ENCODE results near the gene HYKK. TPM values are rescaled to one million over a fixed set of nuclear protein-coding genes. Genes with fewer than 3 reads are reported as not detected.

HYKK gene
- total and polyA plus RNA-seq, 2 of the 8 experiments (the other 6 are each of a cell fraction or from before 2014, with no cell fraction given): 2.0 to 3.7 TPM

DNA sequence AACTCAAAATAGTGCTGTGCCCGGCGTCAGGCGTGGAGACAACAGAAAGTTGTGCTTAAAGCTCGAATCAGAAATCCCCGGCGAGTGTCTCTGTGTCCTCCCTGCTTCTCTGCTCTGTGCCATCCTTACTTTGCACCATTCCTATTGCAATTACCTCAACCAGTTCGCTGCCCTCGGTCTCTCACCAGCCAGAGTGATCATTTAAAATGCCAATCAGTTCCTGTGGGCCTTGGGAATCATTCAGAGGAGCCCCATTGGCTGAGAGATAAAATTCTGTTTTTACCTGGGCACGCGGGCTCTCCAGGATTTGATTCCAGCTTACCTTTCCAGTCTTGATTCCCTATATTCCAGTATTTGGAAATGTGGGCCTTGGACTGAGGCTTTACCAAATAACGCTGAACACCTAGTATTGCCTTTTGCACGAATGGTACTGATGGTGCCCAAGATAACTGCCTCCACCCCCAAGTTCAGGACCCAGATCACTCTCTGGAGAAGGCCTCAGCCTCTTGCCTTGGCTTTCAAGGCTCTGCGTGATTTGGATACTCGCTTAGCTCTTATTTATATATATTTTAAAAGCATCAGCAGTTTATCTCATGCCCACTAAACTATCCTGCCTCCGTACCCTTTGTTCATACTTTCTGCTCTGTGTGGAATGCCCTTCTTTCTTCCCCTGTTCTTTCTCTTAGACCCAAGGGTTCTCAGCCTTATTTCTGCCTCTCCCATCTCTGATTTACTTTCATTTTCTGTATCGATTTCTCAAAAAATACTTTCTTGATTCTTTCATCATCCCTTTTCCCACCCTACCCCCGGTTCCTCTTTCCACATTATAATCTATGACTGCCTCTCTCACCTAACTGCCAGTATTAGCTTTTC, 33.7 kb downstream of the HYKK start:
- Histone ChIP-seq H2BK120ac (replicated peaks; ENCODE audit: low read depth, low read length) (no peak overlapping the region), H3K27ac (ENCODE audit: low read depth, low read length) (peak overlapping the region; percentile 92; the same call in 1 of the 2 replicates), H3K79me1 (ENCODE audit: low read depth, low read length) (peaks cover 3% of the 10 kb centered on the region), H2AK5ac (ENCODE audit: low read depth, low read length) (no peak overlapping the region), H3K9me3 (ENCODE audit: insufficient read depth in 2 of 2, low read depth in 1 of 2, low read length in 1 of 2) (no peaks in the 10 kb centered on the region), H4K5ac (ENCODE audit: insufficient read length, low read depth, low read length) (no peak overlapping the region), H3K4me1 (replicated peaks in 1 of 4; ENCODE audit: control insufficient read depth in 3 of 4, insufficient read depth in 4 of 4, low read length in 3 of 4) (peaks cover 0 to 3% (median 1%) of the 10 kb centered on the region in 4 experiments; a peak in 3 of 7 replicates), H3K9ac (replicated peaks in 1 of 4; ENCODE audit: extremely low read depth in 1 of 4, low read depth in 3 of 4, low read length in 3 of 4) (peak overlapping the region; percentile 55 to 89 (median 82)), H3K56ac (replicated peaks; ENCODE audit: insufficient read length, low read depth, low read length) (no peak overlapping the region), H3K23me2 (ENCODE audit: low read depth, low read length) (peaks cover 3% of the 10 kb centered on the region; the same call in 1 of the 2 replicates), H4K20me1 (replicated peaks in 1 of 2; ENCODE audit: control insufficient read depth in 1 of 2, insufficient read depth in 2 of 2, low read length in 2 of 2) (peaks cover 0 to 2% of the 10 kb centered on the region in 2 experiments), H3K79me2 (ENCODE audit: control insufficient read depth in 1 of 2, insufficient read depth in 2 of 2, low read length in 2 of 2) (peaks cover 0 to 22% of the 10 kb centered on the region in 2 experiments; a peak in 2 of 4 replicates), H2AFZ (ENCODE audit: low read length) (no peak overlapping the region), H3K18ac (ENCODE audit: extremely low read depth, low read length) (0 out of 2 replicates have a peak overlapping the region, but pooled peaks have one; percentile 41), H3K14ac (ENCODE audit: insufficient read length) (no peak overlapping the region), H3K27me3 (replicated peaks in 1 of 4; ENCODE audit: control insufficient read depth in 3 of 4, extremely low read depth in 1 of 4, insufficient read depth in 3 of 4, low read length in 3 of 4) (no peaks in the 10 kb centered on the region), H3K4ac (replicated peaks; ENCODE audit: insufficient read length, low read depth, low read length) (no peak overlapping the region), H2BK20ac (ENCODE audit: low read length) (no peak overlapping the region), H3K4me3 (ENCODE audit: extremely low read depth in 1 of 4, insufficient read depth in 2 of 4, low read depth in 3 of 4, low read length in 4 of 4) (peak overlapping the region; percentile 82 to 93 (median 92)), H4K91ac (replicated peaks; ENCODE audit: insufficient read length, low read length) (peak overlapping the region; percentile 70), H2BK12ac (ENCODE audit: low read depth, low read length) (no peak overlapping the region), H3K36me3 (ENCODE audit: control insufficient read depth in 2 of 4, insufficient read depth in 4 of 4, low read length in 3 of 4) (peaks cover 13 to 41% (median 16%) of the 10 kb centered on the region in 4 experiments), H3K4me2 (ENCODE audit: insufficient read depth in 1 of 2, low read depth in 2 of 2, low read length in 2 of 2) (peak overlapping the region; percentile 78 to 94), H3K23ac (ENCODE audit: insufficient read length) (no peak overlapping the region), H2BK5ac (ENCODE audit: low read depth, low read length) (peak overlapping the region; percentile 37; the same call in 1 of the 2 replicates), H2BK15ac (ENCODE audit: low read length) (no peak overlapping the region), H4K8ac (ENCODE audit: extremely low read depth, insufficient read depth, low read length) (peak overlapping the region; percentile 58; the same call in 1 of the 2 replicates)
- DNase-seq (ENCODE audit: low read depth in 1 of 2, low spot score in 2 of 2) (no peak), FAIRE-seq (no peak)
- TF ChIP-seq SIN3A (conservative IDR thresholded peaks at IDR 0.05 in 1 of 2, IDR thresholded peaks at IDR 0.05 in 1 of 2; ENCODE audit: low read depth in 1 of 2, low read length in 2 of 2): 0 out of 4 replicates have a peak, but pooled peaks of 1 of the 2 experiments have one; percentile 13
- TF ChIP-seq CREB1 (IDR thresholded peaks at IDR 0.05): no peak
- 13% methylated on average over 17 of the region's 17 CpGs; no CpG with 5 or more reads in 1 of the 2 experiments for WGBS, 2 experiments (ENCODE audit: extremely low coverage in 1 of 2, insufficient coverage in 1 of 2, insufficient read length in 1 of 2, insufficient replicate concordance in 2 of 2, low coverage in 1 of 2, low lambda C conversion rate in 2 of 2, missing lambda C conversion rate in 1 of 2)
- ChIA-PET CTCF (ENCODE audit: partially characterized antibody) (interaction anchor here (0.6 to 2.4 kb wide), 5 partner anchors 12 to 233 kb away, joined by 3 to 7 read pairs (median 4); partner anchors contain the start of genes CHRNA5 and HYKK), POLR2A (ENCODE audit: partially characterized antibody) (interaction anchor here (0.9 to 2.9 kb wide), 8 partner anchors 8 to 64 kb away, joined by 3 to 17 read pairs (median 8); partner anchors contain the start of genes CHRNA5 and HYKK)
